Natural killer cell (primary cell): ENCODE results near the gene UBXN1. TPM values are rescaled to one million over a fixed set of nuclear protein-coding genes. Genes with fewer than 3 reads are reported as not detected.
"Not testable (repeated sequence)": the region's sequence is repeated elsewhere in the genome, so short reads cannot be mapped to it uniquely, and the experiment has no call there.

ENCODE experiments used
- ATAC-seq, 3 donors: fragments of 150-1000 bp in 2 of 3; fragments of 200-7000 bp in 1 of 3; cut with Tn5 transposase; 1 replicate in 1 of 3; 2 replicates in 2 of 3; pipeline ENCODE4 v1.10.0; 2021; ENCODE audit warnings: mild to moderate bottlenecking in 2 of 3, moderate library complexity in 2 of 3
- DNase-seq, 2 donors: peaks; one replicate each; pipeline versions ENCODE4 v3.0.0 to v3.0.0-alpha.2; 2013 to 2021; ENCODE audit warnings: mixed read lengths in 1 of 2
- H3K27ac ChIP-seq: one replicate; pipeline ENCODE4 v1.5.1; 2013; ENCODE audit warnings: mild to moderate bottlenecking, low read length
- H3K27me3 ChIP-seq: one replicate; pipeline ENCODE4 v1.6.1; 2013; ENCODE audit warnings: low read length; ENCODE audit not compliant: control insufficient read depth, insufficient read depth
- H3K36me3 ChIP-seq: one replicate; pipeline ENCODE4 v1.6.1; 2013; ENCODE audit warnings: low read length; ENCODE audit not compliant: control insufficient read depth, insufficient read depth
- H3K4me1 ChIP-seq: one replicate; pipeline ENCODE4 v1.6.1; 2013; ENCODE audit warnings: low read length; ENCODE audit not compliant: control insufficient read depth, insufficient read depth
- H3K4me3 ChIP-seq: one replicate; pipeline ENCODE4 v1.5.1; 2013; ENCODE audit warnings: low read length
- H3K9me3 ChIP-seq: one replicate; pipeline ENCODE4 v1.6.1; 2013; ENCODE audit warnings: low read length; ENCODE audit not compliant: control insufficient read depth, insufficient read depth
- H3K27ac Mint-ChIP-seq, 2 donors: one replicate each; pipeline ENCODE4 v1.8.0; 2022; ENCODE audit warnings: mild to moderate bottlenecking in 2 of 2, mixed read lengths in 2 of 2, moderate library complexity in 1 of 2
- H3K27me3 Mint-ChIP-seq, 2 donors: one replicate each; pipeline ENCODE4 v1.8.0; 2022; ENCODE audit warnings: low read depth in 2 of 2, mixed read lengths in 2 of 2
- H3K36me3 Mint-ChIP-seq: one replicate; pipeline ENCODE4 v1.8.0; 2022; ENCODE audit warnings: mixed read lengths
- H3K4me1 Mint-ChIP-seq, 2 donors: one replicate each; pipeline ENCODE4 v1.8.0; 2022; ENCODE audit warnings: mixed read lengths in 2 of 2
- H3K4me3 Mint-ChIP-seq: one replicate; pipeline ENCODE4 v1.8.0; 2022; ENCODE audit warnings: mild to moderate bottlenecking, moderate library complexity, mixed read lengths
- H3K9me3 Mint-ChIP-seq, 2 donors: one replicate each; pipeline ENCODE4 v1.8.0; 2022; ENCODE audit warnings: mixed read lengths in 2 of 2
- WGBS: methylation state at CpG from one replicate; pipeline ENCODE4 v1.1.7; 2013; ENCODE audit warnings: missing lambda C conversion rate; ENCODE audit not compliant: insufficient coverage; 5-methylcytosine and 5-hydroxymethylcytosine counted together
- intact Hi-C: fragments of 100-400 bp; cut with micrococcal nuclease; formaldehyde crosslinking; loops from one replicate; pipeline ENCODE4 v1.14.2; 2022
- total RNA-seq, 4 donors: library from RNA; stranded (reverse); fragments of 120-200 nt in 1 of 4; gene quantifications; one replicate each; pipeline versions ENCODE4 v1.2.3 to v1.2.4, GENCODE V29; 2013 to 2022
- TF ChIP-seq, protein P1 (sequence below): fragments of 200-600 bp; IDR thresholded peaks from one replicate; pipeline ENCODE4 v1.8.0; 2022; ENCODE audit warnings: antibody characterized with exemption

Gene UBXN1
- total RNA-seq, 3 donors from 2014 or later (not counting 1 experiment from before 2014, with no cell fraction given) = 179 to 238 (median 238) TPM

DNA sequence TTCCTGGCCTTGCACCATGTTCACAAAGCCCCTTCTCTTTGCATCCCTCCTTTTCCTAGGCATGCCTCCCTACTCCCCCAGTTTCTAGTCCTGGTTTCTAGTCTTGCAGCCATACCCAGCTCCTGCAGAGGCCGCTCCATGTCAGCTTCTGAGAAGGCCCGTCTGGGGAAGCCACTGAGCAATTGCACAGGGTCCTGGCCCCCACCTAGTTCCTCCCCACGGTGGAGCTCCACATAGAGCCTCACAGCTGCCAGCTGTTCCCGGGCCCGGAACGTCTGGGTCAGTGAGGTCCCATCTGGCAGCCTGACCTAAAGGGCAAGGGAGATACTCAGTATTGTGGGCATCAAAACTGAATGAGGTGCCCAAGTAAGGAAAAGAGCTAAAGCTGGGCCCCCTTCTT, 2.2 kb downstream of the UBXN1 start:
- Mint-ChIP-seq H3K36me3 (peaks cover 6% of the 10 kb centered on the region), H3K4me3 (peak overlapping the region; percentile 93)
- WGBS = 82% methylated on average over 6 of the region's 6 CpGs

DNA sequence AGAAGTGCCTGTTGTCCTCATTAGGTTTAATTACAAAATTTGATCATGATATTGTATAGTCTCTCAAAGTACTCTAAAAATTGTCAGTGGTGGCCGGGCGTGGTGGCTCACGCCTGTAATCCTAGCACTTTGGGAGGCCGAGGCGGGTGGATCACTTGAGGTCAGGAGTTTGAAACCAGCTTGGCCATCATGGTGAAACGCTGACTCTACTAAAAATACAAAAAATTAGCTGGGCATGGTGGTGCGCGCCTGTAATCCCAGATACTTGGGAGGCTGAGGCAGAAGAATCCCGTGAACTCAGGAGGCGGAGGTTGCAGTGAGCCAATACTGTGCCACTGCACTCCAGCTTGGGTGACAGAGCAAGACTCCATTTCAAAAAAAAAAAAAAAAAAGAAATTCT, 3.5 kb downstream of the UBXN1 start:
- peaks cover 20% of the 10 kb centered on the region for H3K36me3 ChIP-seq
- over 99% methylated on average over 10 of the region's 10 CpGs for WGBS
- not testable (repeated sequence) for H3K27me3 ChIP-seq, ATAC-seq, DNase-seq, H3K27ac Mint-ChIP-seq, H3K9me3 Mint-ChIP-seq, H3K27ac ChIP-seq, H3K36me3 Mint-ChIP-seq, H3K9me3 ChIP-seq, H3K4me3 Mint-ChIP-seq, H3K27me3 Mint-ChIP-seq, H3K4me3 ChIP-seq
- peaks cover 45 to 52% of the 10 kb centered on the region in 2 donors for H3K4me1 Mint-ChIP-seq
- intact Hi-C loops = loop anchor here (5.0 kb wide), 2 partner anchors 83 to 248 kb away; partner anchors contain the start of gene TUT1
- peaks cover 43% of the 10 kb centered on the region for H3K4me1 ChIP-seq

More for the DNA sequence above, 2.2 kb downstream of the UBXN1 start:
- intact Hi-C loops = loop anchor here (5.0 kb wide), 2 partner anchors 84 to 249 kb away; partner anchors contain the start of gene TUT1
- Histone ChIP-seq H3K9me3 (no peaks in the 10 kb centered on the region), H3K27ac (no peak overlapping the region), H3K36me3 (peaks cover 20% of the 10 kb centered on the region), H3K27me3 (no peaks in the 10 kb centered on the region), H3K4me3 (no peak overlapping the region), H3K4me1 (peaks cover 35% of the 10 kb centered on the region)
- Mint-ChIP-seq H3K27me3 (no peaks in the 10 kb centered on the region), H3K9me3 (no peaks in the 10 kb centered on the region), H3K27ac (peak overlapping the region; percentile 95 to 99), H3K4me1 (peaks cover 32 to 44% of the 10 kb centered on the region in 2 donors)
- no peak for ATAC-seq
- TF ChIP-seq, protein P1, sequence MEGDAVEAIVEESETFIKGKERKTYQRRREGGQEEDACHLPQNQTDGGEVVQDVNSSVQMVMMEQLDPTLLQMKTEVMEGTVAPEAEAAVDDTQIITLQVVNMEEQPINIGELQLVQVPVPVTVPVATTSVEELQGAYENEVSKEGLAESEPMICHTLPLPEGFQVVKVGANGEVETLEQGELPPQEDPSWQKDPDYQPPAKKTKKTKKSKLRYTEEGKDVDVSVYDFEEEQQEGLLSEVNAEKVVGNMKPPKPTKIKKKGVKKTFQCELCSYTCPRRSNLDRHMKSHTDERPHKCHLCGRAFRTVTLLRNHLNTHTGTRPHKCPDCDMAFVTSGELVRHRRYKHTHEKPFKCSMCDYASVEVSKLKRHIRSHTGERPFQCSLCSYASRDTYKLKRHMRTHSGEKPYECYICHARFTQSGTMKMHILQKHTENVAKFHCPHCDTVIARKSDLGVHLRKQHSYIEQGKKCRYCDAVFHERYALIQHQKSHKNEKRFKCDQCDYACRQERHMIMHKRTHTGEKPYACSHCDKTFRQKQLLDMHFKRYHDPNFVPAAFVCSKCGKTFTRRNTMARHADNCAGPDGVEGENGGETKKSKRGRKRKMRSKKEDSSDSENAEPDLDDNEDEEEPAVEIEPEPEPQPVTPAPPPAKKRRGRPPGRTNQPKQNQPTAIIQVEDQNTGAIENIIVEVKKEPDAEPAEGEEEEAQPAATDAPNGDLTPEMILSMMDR = no peak
- DNase-seq = no peak

DNA sequence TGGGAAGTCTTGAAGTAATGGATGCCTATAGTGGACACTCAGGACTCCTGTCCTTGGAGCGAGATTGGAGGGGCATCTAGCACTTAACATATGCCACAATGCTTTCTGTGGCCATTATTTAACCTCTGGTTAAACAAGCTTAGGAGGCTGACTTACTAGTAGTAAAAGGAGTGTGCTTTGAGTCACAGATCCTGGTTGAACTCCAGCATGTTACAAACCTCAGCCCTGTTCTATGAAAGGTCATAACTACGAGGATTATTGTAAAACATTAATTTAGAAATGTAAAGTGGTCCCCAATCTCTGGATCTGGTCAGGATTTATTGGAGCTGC, 5.7 kb downstream of the UBXN1 start:
- H3K4me3 ChIP-seq = no peak overlapping the region
- Mint-ChIP-seq H3K36me3 (peaks cover 6% of the 10 kb centered on the region), H3K27me3 (no peaks in the 10 kb centered on the region), H3K4me1 (peaks cover 34 to 47% of the 10 kb centered on the region in 2 donors), H3K9me3 (no peaks in the 10 kb centered on the region), H3K27ac (peak overlapping the region; percentile 92 to 97), H3K4me3 (peak overlapping the region; percentile 99)
- TF ChIP-seq, protein P1 = no peak
- no peak overlapping the region for H3K27ac ChIP-seq
- ATAC-seq (no peak), DNase-seq (no peak)
- WGBS = 87% methylated on average over 2 of the region's 2 CpGs
- peaks cover 20% of the 10 kb centered on the region for H3K36me3 ChIP-seq
- H3K4me1 ChIP-seq = peaks cover 32% of the 10 kb centered on the region
- H3K27me3 ChIP-seq = no peaks in the 10 kb centered on the region
- no peaks in the 10 kb centered on the region for H3K9me3 ChIP-seq
- intact Hi-C loops = loop anchor here (5.0 kb wide), 1 partner anchor 34 kb away; the partner anchor contains the start of genes BSCL2 and GNG3

DNA sequence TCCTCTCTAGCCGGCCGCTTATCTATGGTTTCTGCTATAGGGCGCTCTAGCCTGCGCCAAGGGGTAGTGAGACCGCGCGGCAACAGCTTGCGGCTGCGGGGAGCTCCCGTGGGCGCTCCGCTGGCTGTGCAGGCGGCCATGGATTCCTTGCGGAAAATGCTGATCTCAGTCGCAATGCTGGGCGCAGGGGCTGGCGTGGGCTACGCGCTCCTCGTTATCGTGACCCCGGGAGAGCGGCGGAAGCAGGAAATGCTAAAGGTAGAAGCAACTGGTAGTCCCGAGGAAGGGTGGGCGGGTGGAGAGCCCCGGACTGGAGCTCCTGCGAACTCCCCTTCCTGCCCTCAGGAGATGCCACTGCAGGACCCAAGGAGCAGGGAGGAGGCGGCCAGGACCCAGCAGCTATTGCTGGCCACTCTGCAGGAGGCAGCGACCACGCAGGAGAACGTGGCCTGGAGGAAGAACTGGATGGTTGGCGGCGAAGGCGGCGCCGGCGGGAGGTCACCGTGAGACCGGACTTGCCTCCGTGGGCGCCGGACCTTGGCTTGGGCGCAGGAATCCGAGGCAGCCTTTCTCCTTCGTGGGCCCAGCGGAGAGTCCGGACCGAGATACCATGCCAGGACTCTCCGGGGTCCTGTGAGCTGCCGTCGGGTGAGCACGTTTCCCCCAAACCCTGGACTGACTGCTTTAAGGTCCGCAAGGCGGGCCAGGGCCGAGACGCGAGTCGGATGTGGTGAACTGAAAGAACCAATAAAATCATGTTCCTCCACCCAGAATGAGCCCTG, 7.1 kb downstream of the UBXN1 start, which contains the start of the genes LBHD1 and UQCC3:
Gene LBHD1 (minus strand): TSS at position 660 of the 782 bp plus-strand sequence. CDS start 2,236 bp downstream, outside the sequence.
Gene UQCC3 (plus strand): TSS at position 66 of the 782 bp plus-strand sequence. CDS start 73 bp downstream, at position 139.
- DNase-seq = peak; percentile 76 to 85
- peaks cover 21 to 36% of the 10 kb centered on the region in 2 donors for H3K4me1 Mint-ChIP-seq
- H3K27me3 Mint-ChIP-seq = no peaks in the 10 kb centered on the region
- no peaks in the 10 kb centered on the region for H3K9me3 ChIP-seq
- peaks cover under 1% of the 10 kb centered on the region for H3K36me3 Mint-ChIP-seq
- H3K4me3 Mint-ChIP-seq = peak within 1 kb of the TSS; percentile 99
- H3K9me3 Mint-ChIP-seq = no peaks in the 10 kb centered on the region
- H3K27ac Mint-ChIP-seq = peak within 1 kb of the TSS; percentile 92 to 97
- H3K4me1 ChIP-seq = peaks cover 27% of the 10 kb centered on the region
- TF ChIP-seq, protein P1 = no peak
- H3K36me3 ChIP-seq = peaks cover 9% of the 10 kb centered on the region
- peak within 1 kb of the TSS; percentile 85 for H3K4me3 ChIP-seq
- H3K27ac ChIP-seq = peak within 1 kb of the TSS; percentile 59
- ATAC-seq = peak; percentile 78 to 93 (median 86)
- no peaks in the 10 kb centered on the region for H3K27me3 ChIP-seq
- WGBS = under 1% methylated on average over 59 of the region's 59 CpGs
- intact Hi-C loops = loop anchor here (5.0 kb wide), 1 partner anchor 36 kb away; the partner anchor contains the start of genes BSCL2 and GNG3
